Right renal cortex interstitium (tissue), 3 donors: Measurements from ENCODE around the gene DCP2. TPM values are rescaled to one million over a fixed set of nuclear protein-coding genes. Genes with fewer than 3 reads are reported as not detected.

Experiments
- DNase-seq, 3 donors: peaks; one replicate each; pipeline ENCODE4 v3.0.0-alpha.2; 2013; ENCODE audit warnings: low read depth in 3 of 3, low spot score in 2 of 3
- polyA plus RNA-seq, 3 donors: library from polyadenylated mRNA; unstranded; fragments of 120-200 nt; gene quantifications; one replicate each; pipeline ENCODE4 v1.2.1, GENCODE V29; 2013; ENCODE audit not compliant: insufficient read length in 3 of 3

Gene DCP2
- polyA plus RNA-seq, 3 donors, result 37.1 to 40.0 (median 39.8) TPM

DNA sequence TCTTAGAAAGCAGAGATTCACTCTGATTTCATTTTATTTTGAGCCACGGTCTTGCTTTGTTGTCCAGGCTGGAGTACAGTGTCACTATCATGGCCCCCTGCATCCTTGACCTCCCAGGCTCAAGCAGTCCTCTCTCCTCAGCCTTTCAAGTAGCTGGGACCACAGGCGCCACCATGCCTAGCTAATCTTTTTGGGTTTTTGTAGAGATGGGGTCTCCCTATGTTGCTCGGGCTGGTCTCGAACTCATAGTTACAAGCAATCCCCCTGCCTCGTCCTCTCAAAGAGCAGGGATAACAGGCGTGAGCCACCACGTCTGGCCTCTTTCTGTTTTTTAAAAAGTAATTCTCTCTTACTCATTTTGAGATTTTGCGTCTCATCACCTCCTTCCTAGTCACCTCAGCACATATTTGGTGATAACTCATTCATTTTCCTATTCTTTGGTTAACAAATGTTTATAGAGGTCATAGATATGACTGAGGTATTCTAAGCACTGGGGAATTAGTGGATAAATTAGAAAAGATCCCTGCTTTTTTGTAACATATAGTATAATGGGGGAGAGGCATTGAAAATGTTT is 10.8 kb upstream of the DCP2 start:
- no peak for DNase-seq

DNA sequence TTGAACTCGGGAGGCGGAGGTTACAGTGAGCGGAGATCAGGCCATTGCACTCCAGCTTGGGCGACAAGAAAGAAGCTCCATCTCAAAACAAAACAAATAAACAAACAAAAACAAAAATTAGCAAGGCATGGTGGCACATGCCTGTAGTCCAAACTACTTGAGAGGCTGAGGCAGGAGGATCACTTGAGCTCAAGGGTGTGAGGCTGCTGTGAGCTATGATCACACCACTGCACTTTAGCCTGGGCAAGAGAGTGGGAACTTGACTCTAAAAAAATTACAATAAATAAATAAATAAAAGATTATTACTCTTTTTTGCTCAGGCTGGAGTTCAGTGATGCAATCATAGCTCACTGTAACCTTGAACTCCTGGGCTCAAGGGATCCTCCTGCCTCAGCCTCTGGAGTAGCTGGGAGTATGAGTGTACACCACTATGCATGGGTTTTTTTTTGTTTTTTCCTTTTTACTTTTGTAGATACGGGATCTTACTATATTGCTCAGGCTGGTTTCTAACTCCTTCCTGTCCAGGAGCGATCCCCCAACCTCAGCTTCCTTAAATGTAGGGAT is 9.0 kb upstream of the DCP2 start:
- no peak for DNase-seq

DNA sequence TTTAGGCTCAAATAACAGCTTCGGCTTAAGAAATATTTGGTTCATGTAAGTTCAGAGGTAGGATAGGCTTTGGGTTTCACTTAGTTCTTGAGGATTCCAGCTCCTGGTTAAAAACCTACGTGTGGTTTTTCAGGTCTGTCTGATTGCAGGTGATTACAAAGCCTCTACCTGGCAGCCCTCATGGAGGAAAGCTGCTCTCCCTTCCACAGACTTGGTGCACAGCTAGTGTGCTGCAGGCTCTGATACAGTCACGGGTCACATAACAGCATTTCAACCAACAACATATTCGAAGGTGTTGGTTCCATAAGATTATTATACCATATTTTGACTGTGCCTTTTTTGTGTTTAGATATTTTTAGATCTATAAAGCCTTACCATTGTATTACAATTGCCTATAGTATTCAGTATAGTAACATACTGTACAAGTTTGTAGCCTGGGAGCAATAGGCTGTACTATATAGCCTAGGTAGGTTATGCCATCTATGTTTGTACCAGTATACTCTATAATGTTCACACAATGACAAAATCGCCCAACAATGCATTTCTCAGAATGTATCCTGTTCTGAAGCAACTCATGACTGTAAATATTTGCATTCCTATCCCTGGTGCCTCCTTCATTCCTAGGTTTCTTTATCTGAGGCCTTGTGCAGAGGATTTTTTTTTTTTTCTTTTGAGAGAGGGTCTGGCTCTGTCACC is 8.0 kb upstream of the DCP2 start:
- DNase-seq, result no peak

DNA sequence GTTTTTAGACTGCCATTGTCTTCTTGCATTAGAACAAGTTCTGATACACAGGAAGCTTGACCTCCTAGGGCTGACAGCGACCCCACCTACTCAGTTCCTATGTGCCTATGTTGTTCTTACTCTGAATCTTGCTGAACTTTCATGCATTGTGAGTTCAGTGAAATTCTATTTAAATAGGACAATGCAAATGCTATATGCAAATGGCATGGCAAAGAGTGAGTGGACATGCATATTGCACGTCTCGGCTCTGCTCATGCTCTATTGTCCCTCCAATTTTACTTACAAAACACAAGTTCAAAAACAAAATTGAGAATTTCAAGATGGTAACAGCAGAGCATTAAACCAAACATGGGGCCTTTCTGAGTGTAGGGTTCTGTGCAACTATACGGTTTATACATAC is 5.3 kb upstream of the DCP2 start:
- no peak for DNase-seq

DNA sequence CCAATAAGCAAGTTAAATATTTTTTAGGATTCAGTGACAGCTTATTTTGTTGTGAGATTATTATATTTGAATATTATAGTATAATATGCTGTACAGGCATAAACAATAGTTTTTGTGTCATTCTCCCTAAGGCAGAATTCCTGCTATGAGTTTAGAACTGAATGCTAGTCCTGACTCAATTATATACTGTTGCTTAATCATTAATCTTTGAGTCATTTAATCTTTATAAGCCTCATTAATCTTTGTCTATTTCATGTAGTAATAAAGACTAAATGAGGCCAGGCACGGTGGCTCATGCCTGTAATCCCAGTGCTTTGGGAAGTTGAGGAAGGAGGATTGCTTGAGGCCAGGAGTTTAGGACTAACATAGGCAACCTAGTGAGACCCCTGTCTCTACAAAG is 3.6 kb upstream of the DCP2 start:
- no peak for DNase-seq

DNA sequence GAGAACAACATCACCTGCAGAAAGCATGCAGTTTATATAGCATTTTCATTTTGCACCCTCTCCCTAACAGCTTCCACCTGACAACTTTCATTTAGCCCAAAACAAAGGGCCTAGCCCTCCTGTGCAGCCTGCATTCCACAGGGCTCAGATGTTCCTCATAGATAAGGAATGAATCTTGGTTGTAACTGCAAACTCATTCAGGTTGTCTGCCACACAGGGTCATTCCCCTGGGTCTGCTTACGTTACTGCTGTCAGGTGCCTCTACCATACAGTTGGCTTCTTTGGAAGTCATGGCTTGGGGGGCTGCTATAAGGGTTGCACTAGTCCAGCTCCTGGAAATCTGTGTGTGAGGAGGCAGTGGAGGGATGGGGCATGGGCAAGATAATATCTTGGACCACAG is 2.7 kb upstream of the DCP2 start:
- DNase-seq, result no peak

DNA sequence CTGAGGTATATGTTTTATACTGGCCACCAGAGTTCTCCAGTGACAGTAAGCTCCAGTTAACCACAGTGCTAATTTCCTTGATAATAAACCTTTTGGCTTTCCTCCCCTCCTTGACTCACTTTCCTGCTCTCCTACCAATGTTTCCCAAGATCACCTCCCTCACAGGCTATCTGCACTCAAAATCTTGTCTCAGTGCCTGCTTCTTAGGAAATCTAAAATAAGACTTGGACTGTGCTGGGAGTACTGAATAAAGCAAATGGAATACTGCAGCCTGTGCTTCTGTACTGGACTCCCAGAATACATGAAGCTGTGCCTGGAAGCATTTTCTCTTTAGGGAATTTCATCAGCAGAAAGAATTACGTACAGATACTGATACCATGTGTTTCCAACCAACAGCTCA is 1.7 kb upstream of the DCP2 start:
- DNase-seq, result no peak

DNA sequence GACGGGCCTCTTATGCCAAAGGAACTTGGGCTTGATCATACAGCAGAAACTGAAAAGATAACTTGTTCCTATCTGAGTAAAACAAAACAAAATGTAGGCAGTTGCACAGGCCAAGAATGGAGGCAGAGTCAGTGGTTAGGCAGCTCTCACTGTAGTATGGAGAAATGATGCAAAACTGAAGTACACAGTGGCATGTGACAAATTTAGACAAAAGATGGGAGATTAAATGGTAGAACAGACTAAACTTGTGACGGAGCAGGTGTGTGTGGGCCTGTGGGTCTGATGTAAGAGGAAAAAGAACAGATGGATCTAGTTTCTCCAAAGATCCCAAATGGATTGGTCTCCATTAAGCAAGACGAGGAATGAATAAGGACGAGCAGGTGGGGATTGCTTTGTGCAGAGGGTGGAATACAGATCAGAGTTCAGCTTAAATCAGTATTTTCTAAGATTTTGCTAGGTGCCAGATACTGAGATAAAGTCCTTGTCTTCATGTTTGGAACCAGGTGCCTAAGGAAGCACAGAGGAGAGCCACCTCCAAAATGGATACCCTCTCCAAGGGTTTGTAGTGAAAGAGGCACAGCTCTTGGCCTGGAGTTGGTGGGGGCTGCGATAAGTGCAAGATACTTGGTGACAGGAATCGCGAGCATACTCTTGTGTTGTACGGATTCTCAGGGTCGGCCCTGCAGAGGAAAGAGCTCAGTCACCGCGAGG is 722 bp upstream of the DCP2 start:
- no peak for DNase-seq

DNA sequence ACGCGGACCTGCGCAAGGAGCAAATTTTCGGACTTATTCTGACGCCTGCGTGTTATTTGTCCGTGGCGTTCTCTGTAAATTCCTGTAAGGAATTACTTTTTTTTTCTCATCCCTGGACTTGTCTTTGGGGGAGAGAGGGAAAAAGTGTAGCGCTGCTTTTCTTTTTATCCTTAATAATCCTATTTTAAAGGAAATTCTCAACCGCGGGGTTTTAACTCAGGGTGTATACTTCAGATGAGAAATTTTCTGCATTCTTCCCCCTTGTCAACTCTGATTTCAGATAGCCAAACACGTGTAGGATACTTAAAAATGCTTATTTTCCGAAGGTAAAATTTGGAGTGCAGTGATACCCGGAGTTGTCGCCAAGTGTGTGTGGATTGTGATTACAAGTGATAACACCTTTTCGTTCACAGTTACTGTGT is 853 bp downstream of the DCP2 start:
- DNase-seq, result peak in 2 of 3 donors; percentile 19 to 25

DNA sequence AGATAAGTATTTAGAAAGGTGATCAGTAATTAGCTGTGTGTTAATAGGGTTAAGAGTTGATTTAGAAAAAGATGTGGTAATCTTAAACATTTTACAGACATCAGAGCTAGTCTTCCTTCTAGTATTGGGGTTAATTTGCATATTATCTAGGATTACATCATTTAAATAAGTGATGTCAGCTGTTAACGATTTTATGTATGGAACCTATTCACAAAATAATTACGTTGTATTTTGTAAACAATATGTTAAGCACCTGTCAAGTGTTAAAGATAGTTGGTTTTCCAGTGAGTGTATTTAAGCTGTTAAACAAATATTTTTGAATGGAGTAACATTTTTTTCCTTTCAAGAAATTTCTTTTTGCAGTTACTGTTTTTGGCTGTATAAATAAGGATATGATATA is 2.2 kb downstream of the DCP2 start:
- no peak for DNase-seq

DNA sequence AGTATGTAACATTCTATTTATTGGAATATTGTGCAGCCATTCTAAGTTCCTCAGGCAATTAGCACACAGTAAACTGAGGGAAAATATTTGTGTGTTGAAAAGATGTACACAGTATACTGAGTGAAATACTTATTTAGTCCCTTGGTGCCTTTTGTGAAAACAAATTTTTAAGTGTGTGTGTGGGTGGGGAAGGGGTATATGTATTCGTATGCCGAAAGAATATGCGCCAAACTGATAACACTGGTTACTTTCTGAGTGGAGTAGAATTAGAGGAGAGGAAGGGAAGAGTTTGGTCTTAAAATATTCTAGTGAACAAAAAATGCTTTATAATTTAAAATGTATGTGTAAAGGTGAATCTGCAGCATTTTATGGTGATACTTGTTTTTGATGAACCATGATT is 3.1 kb downstream of the DCP2 start:
- no peak for DNase-seq

DNA sequence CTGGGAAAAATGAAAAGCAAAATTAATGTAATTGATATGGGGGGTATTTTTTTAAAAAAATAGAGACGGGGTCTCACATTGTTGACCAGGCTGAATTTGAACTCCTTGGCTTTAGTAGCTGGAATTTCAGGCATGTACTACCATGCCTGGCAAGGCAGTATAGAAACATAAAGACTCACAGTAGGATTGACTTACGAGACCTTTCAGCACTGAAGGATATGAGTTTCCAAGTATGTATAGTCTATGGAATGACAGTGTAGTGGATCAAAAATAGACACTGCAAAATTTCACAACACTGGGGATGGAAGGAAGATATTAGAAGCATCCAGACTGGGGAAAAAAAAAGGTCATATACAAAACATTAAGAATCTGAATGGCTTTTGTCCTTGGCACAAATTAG is 6.8 kb downstream of the DCP2 start:
- no peak for DNase-seq

DNA sequence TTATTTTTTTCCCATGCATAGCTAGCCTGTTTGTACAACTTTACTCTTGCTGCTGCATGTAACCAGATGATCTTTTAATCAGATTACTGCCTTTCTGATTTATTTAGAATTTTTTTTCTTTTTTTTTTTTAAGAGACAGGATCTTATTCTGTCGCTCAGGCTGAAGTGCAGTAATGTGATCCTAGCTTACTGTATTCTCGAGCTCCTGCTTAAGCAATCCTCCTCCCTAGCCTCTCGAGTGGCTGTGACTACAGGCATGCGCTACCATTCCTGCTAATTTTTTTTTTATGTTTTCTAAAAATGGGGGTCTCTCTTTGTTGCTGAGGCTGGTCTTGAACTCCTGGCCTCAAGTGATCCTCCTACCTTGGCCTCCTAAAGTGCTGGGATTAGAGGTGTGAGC is 9.6 kb downstream of the DCP2 start:
- DNase-seq, result no peak

DNA sequence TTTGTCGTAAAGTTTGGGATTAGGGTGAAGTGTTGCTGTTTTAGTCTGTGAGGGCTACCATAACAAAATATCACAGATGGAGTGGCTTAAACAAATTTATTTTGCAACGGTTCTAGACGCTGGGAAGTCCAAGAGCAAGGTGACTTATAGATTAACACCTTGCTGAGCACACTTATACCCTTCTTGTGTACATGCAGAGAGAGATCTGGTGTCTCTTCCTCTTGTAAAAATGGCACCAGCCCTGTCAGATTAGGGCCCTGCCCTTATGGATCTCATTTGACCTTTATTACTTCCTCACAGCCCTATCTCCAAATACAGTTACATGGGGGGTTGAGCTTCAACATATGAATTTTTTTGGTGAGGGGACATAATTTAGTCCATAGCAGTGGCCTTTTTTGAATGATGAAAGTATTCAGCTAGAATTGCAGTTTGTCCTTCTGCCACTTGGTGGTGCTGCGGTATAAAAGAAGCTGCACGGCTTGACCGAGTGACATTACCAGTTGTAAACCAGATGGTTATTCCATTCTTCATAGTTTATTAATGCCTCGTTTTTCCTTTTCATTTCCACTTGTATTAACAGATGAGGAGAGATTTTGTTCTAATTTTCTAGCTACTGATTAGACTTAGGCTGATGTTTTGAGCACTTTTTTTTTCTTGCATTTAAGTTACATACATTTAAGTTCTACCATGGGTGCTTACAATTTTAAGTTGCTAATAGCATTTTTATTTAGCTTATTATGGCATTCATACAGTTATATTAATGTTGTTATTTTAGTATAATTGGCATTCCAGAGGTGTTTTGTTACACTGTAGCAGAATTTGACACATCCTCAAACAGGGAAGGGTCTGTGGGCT is 19.4 kb downstream of the DCP2 start:
- peak in 2 of 3 donors; percentile 54 to 66 for DNase-seq

DNA sequence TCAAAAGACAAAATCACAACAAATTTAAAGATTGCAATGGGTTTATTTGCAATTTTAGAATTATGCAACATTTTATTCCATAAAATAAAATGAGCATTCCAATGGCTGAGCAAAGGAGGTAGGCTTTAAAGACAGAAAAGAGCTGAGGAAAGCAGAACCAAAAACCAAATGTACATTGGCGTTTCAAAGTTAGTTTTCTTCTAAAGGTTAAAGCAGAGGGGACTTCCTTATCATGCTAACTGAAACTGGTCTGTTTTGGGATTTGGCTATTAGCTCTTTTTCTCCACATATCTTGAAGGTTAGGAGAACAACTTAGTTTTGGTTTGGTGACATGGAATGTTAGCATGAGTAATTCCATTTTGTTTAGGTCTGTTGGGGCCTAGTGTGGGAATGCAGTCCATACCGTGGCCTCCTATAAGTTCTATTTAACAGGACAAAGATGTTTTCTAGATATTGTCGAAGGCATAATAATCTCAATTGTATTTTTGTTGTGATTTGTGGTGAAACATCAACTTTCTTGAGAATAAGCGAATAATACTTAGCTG is 20.3 kb downstream of the DCP2 start:
- DNase-seq, result no peak

DNA sequence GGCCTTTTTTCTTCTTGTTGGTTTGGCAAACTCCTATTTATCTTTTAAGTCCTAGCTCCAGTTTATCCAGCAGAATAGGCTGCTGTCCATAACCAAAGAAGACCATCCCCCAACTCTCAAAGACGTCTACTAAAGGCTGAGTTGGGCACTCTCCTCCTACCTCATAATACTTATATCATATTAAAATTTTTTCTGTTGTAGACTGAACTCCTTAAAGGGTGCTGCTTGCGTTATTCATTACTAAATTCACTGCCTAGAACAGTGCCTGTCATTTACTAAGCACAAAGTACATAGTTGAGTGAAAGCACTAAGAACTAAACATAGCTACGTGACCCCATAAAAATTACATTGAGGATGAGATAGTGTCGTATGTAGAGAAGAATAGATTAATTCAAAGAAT is 21.7 kb downstream of the DCP2 start:
- DNase-seq, result no peak

DNA sequence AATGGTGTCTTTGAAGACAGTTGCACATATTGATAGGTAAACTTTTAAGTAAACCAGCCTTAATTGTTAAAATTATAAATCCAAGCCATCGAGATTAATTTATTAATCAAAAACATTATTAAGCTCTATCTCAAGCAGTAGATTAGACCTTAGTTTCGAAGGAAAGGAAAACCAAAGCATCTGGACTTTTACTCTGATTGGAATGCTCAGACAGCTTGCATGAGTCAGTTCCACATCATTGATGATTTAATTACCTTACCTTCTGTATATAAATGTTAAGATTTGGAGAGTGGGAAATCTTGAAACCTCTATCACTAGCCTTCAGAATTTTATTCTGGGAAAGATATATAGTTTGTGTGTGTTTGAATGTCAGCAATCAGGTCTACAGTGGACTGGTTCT is 23.9 kb downstream of the DCP2 start:
- DNase-seq, result no peak

DNA sequence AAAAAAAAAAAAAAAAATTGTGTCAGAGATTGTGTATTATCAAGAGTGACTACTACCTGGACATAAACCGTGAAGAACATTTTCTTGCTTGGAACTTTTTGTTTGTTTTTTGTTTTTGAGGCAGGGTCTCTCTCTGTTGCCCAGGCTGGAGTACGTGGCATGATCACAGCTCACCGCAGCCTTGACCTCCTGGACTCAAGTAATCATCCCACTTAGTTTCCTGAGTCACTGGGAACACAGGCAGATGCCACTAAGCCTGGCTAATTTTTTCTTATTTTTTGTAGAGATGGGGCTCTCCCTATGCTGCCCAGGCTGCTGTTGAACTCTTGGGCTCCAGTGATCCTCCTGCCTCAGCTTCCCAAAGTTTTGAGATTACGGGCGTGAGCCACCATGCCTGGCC is 25.8 kb downstream of the DCP2 start:
- DNase-seq, result no peak

DNA sequence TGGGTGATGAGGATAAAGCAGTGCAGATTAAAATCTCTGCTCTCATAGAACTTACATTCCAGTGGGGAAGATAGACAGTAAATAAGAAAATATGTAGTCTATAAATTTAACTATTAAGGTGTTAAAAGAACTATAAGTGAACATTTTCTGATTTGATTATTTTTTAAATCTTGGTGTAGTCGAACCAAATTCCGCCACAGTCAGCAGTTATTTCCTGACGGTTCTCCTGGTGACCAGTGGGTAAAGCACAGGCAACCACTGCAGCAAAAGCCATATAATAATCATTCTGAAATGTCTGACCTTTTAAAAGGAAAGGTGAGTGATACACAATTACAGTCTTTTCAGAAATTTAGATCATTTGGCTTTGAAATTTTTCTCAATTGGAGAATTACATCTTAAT is 27.2 kb downstream of the DCP2 start:
- DNase-seq, result no peak

DNA sequence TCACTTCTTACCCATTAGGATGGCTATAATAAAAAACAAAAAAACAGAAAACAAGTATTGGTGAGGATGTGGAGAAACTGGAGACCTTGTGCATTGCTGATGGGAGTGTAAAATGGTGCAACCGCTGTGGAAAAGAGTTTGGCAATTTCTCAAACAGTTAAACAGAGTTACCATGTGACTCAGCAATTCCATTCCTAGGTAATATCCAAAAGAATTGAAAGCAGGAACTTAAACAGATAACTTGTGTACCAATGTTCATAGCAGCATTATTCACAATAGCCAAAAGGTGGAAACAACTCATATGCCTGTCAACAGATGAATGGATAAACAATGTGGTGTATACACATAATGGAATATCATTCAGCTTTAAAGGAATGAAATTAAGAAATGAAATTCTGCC is 28.9 kb downstream of the DCP2 start:
- no peak for DNase-seq
